K562 (cell line): Measurements from ENCODE around the gene PTP4A2. TPM values are rescaled to one million over a fixed set of nuclear protein-coding genes. Genes with fewer than 3 reads are reported as not detected.

Experiments used
- ATAC-seq: fragments of 200-7000 bp; cut with Tn5 transposase; 3 replicates; pipeline ENCODE4 v1.9.1; 2020; ENCODE audit warnings: moderate library complexity
- BruUV-seq: library from RNA; stranded (reverse); fragments of 400-500 nt; replicated peaks from 2 replicates; lab custom pipeline; 2021; lab: Mats Ljungman, UMichigan
- CTCF ChIA-PET: fragments of 300-600 bp; formaldehyde crosslinking; extraction: SDS; loops from one replicate; lab custom pipeline; 2021; ENCODE audit warnings: low intra/inter-chr PET ratio; lab: Yijun Ruan, JAX
- POLR2A ChIA-PET: fragments of 300-600, 350-650 bp; sonication (Branson Sonifier 250); formaldehyde crosslinking; extraction: SDS; loops from one replicate; lab custom pipeline; 2021; ENCODE audit warnings: antibody characterized with exemption, inconsistent platforms; lab: Yijun Ruan, JAX
- DNase-seq, 4 experiments: peaks; one replicate each; pipeline versions ENCODE4 v3.0.0 to v3.0.0-alpha.2; 2011 to 2018; ENCODE audit warnings: low spot score in 3 of 4, mixed read lengths in 3 of 4; ENCODE audit errors: extremely low read depth in 1 of 4
- FAIRE-seq: peaks from 2 replicates; lab custom pipeline; 2011; peaks lifted over from hg19 to GRCh38; lab: Jason Lieb, UNC
- H2AFZ ChIP-seq: 2 replicates; pipeline ENCODE4 v1.6.0; 2011; ENCODE audit warnings: low read depth, low read length, control low read depth, inconsistent platforms
- H3K27ac ChIP-seq: fragments of 200-600 bp; 3 replicates; pipeline ENCODE4 v1.8.0; 2011; ENCODE audit warnings: low read depth, mild to moderate bottlenecking, control low read depth, inconsistent platforms, low read length, moderate library complexity, mixed read lengths; ENCODE audit errors: extremely low read depth
- H3K27me3 ChIP-seq, 2 experiments: fragments of 300-600 bp in 1 of 2; 2 replicates in 1 of 2; 3 replicates in 1 of 2; pipeline versions ENCODE4 v1.6.0 to v1.8.0; 2011; ENCODE audit warnings: inconsistent platforms in 2 of 2, low read length in 2 of 2, mild to moderate bottlenecking in 1 of 2, mixed read lengths in 1 of 2, moderate library complexity in 1 of 2; ENCODE audit not compliant: control insufficient read depth in 2 of 2, insufficient read depth in 2 of 2
- H3K36me3 ChIP-seq: fragments of 300-600 bp; 3 replicates; pipeline ENCODE4 v1.8.0; 2011; ENCODE audit warnings: mild to moderate bottlenecking, low read length, inconsistent platforms; ENCODE audit not compliant: control insufficient read depth, insufficient read depth
- H3K4me1 ChIP-seq, 2 experiments: fragments of 200-600 bp in 1 of 2; replicated peaks in 1 of 2; 2 replicates in 1 of 2; 3 replicates in 1 of 2; pipeline versions ENCODE4 v1.5.1 to v1.8.0; 2011; ENCODE audit warnings: inconsistent platforms in 2 of 2, low read length in 2 of 2, mild to moderate bottlenecking in 1 of 2, mixed read lengths in 1 of 2, moderate library complexity in 1 of 2; ENCODE audit not compliant: control insufficient read depth in 2 of 2, insufficient read depth in 2 of 2
- H3K4me2 ChIP-seq: 2 replicates; pipeline ENCODE4 v1.6.1; 2011; ENCODE audit warnings: low read length, control low read depth, inconsistent platforms, mixed read lengths; ENCODE audit not compliant: insufficient read depth
- H3K4me3 ChIP-seq: fragments of 200-600 bp; sonication (generic), shearing (Covaris generic); 2 replicates; pipeline ENCODE4 v1.5.1; 2016; ENCODE audit warnings: control low read depth, inconsistent platforms
- H3K79me2 ChIP-seq: fragments of 200-600 bp; 3 replicates; pipeline ENCODE4 v1.8.0; 2011; ENCODE audit warnings: low read length, inconsistent platforms; ENCODE audit not compliant: control insufficient read depth, insufficient read depth
- H3K9ac ChIP-seq, 2 experiments: 2 replicates each; pipeline versions ENCODE4 v1.6.0 to v1.6.1; 2011; ENCODE audit warnings: low read depth in 2 of 2, low read length in 2 of 2, control low read depth in 1 of 2, inconsistent platforms in 1 of 2, mild to moderate bottlenecking in 1 of 2, mixed read lengths in 1 of 2; ENCODE audit not compliant: insufficient read depth in 1 of 2
- H3K9me1 ChIP-seq: one replicate; pipeline ENCODE4 v1.6.0; 2011; ENCODE audit warnings: inconsistent platforms, mild to moderate bottlenecking, low read length, moderate library complexity; ENCODE audit not compliant: control insufficient read depth, insufficient read depth
- H3K9me3 ChIP-seq: replicated peaks from 2 replicates; pipeline ENCODE4 v1.5.1; 2011; ENCODE audit warnings: low read depth, low read length, inconsistent platforms; ENCODE audit not compliant: control insufficient read depth, insufficient read depth
- H4K20me1 ChIP-seq: replicated peaks from 2 replicates; pipeline ENCODE4 v1.6.1; 2011; ENCODE audit warnings: low read length, inconsistent platforms, mixed read lengths; ENCODE audit not compliant: control insufficient read depth, insufficient read depth
- CEBPG ChIP-seq, 3 experiments: fragments of 200-800 bp in 1 of 3; sonication (Bioruptor generic) in 1 of 3; sonication (generic) in 1 of 3; formaldehyde crosslinking in 1 of 3; IDR thresholded peaks in 2 of 3; conservative IDR thresholded peaks in 1 of 3; 2 replicates each; pipeline versions ENCODE4 v1.6.1 to v1.8.0; 2016 to 2022; ENCODE audit warnings: missing compliant biosample characterization in 2 of 3, missing genetic modification characterization in 2 of 3, mild to moderate bottlenecking in 1 of 3, missing genetic modification reagents in 1 of 3
- CXXC5 ChIP-seq: fragments of 250-450 bp; sonication (Bioruptor Pico); IDR thresholded peaks from 2 replicates; pipeline ENCODE4 v1.8.0; 2022; ENCODE audit warnings: inconsistent platforms, mild to moderate bottlenecking, moderate library complexity
- HMGN3 ChIP-seq: IDR thresholded peaks from 2 replicates; pipeline ENCODE4 v1.6.1; 2011; ENCODE audit warnings: borderline replicate concordance, low read depth, mild to moderate bottlenecking, mixed read lengths, low read length; ENCODE audit not compliant: insufficient read length; ENCODE audit errors: extremely low read depth
- ID3 ChIP-seq, 2 experiments: fragments of 250-450 bp in 1 of 2; fragments of 450-650 bp in 1 of 2; sonication (Bioruptor Pico) in 1 of 2; IDR thresholded peaks; 2 replicates each; pipeline versions ENCODE4 v1.6.1 to v1.8.0; 2016 to 2021; ENCODE audit warnings: mild to moderate bottlenecking in 2 of 2, moderate library complexity in 2 of 2, missing compliant biosample characterization in 1 of 2, missing genetic modification characterization in 1 of 2
- RFX7 ChIP-seq: fragments of 250-450 bp; sonication (Bioruptor Pico); IDR thresholded peaks from 2 replicates; pipeline ENCODE4 v1.5.1; 2021; ENCODE audit warnings: mild to moderate bottlenecking
- ZHX1 ChIP-seq: fragments of 150-350 bp; conservative IDR thresholded peaks from 2 replicates; pipeline ENCODE4 v1.6.1; 2014; ENCODE audit warnings: low read length
- WGBS: fragments of 100-300 bp; shearing (Covaris generic); methylation state at CpG from one replicate; pipeline ENCODE4 v1.1.6; 2016; ENCODE audit warnings: low coverage, mixed read lengths; ENCODE audit not compliant: insufficient coverage; ENCODE audit errors: missing lambda C conversion rate; 5-methylcytosine and 5-hydroxymethylcytosine counted together
- in situ Hi-C: fragments of 300-500 bp; cut with MboI; formaldehyde crosslinking; loops from 4 replicates; pipeline ENCODE4 v1.15.0; 2018; ENCODE audit warnings: inconsistent platforms, mixed read lengths
- intact Hi-C: fragments of 100-400 bp; cut with micrococcal nuclease; formaldehyde crosslinking; loops from 2 replicates; pipeline ENCODE4 v1.14.2; 2022
- polyA plus RNA-seq, 8 experiments: library from polyadenylated mRNA; depleted of rRNA in 4 of 8; stranded (reverse) in 5 of 8; unstranded in 3 of 8; fragments of >200 nt; fragmentation: Nextera tagmentation in 2 of 8; fragmentation: Illumina TruSeq in 1 of 8; extraction: Ambion mirVana in 2 of 8; extraction: Trizol in 1 of 8; gene quantifications; 2 replicates each; pipeline versions ENCODE4 v1.2.1 to v1.2.3, GENCODE V29; 2011 to 2014; ENCODE audit warnings: inconsistent platforms in 1 of 8, missing spikeins in 1 of 8
- total RNA-seq, 7 experiments: library from RNA; depleted of rRNA in 6 of 7; stranded (reverse); fragments of >200 nt in 6 of 7; fragmentation: Illumina TruSeq in 2 of 7; extraction: Trizol in 2 of 7; gene quantifications; 2 replicates each; pipeline versions ENCODE4 v1.2.1 to v1.2.3, GENCODE V29; 2011 to 2021; ENCODE audit warnings: low replicate concordance in 1 of 7

The PTP4A2 gene
- total and polyA plus RNA-seq, 9 of the 15 experiments (the other 6 are each of a cell fraction or from before 2014, with no cell fraction given): 197 to 870 (median 480) TPM

GRCh38 chr1:31977385-31978131, 39.4 kb upstream of the PTP4A2 start:
- no peak overlapping the region for H3K4me3 ChIP-seq
- FAIRE-seq (peak; percentile 74), DNase-seq (peak; percentile 68 to 80 (median 76)), ATAC-seq (peak; percentile 97)
- peak overlapping the region in 1 of 2 experiments; percentile 59; a peak in 1 of 4 replicates for H3K9ac ChIP-seq
- no TSS peak for BruUV-seq
- peaks cover 0 to 5% of the 10 kb centered on the region in 2 experiments; a peak in 2 of 5 replicates for H3K4me1 ChIP-seq
- peak overlapping the region; percentile 82 for H2AFZ ChIP-seq
- no peaks in the 10 kb centered on the region for H4K20me1 ChIP-seq
- no peaks in the 10 kb centered on the region for H3K9me3 ChIP-seq
- no peak overlapping the region for H3K27ac ChIP-seq
- in situ Hi-C loops (no loop called here), intact Hi-C loops (loop anchor here (1.0 to 10.0 kb wide), 3 partner anchors 35 to 437 kb away; partner anchors contain the start of gene KHDRBS1)
- no peak overlapping the region for H3K4me2 ChIP-seq
- no peaks in the 10 kb centered on the region for H3K27me3 ChIP-seq
- H3K79me2 ChIP-seq: no peaks in the 10 kb centered on the region
- POLR2A ChIA-PET: interaction anchor here (0.6 to 2.2 kb wide), 11 partner anchors 8 to 85 kb away, joined by 3 to 9 read pairs (median 5); partner anchors contain the start of gene PTP4A2
- CTCF ChIA-PET: interaction anchor here (0.6 to 1.0 kb wide), 4 partner anchors 85 to 299 kb away, joined by 3 to 6 read pairs (median 4); no protein-coding TSS in a partner anchor
- H3K9me1 ChIP-seq: no peaks in the 10 kb centered on the region
- 26% methylated on average over 6 of the region's 6 CpGs for WGBS
- H3K36me3 ChIP-seq: no peaks in the 10 kb centered on the region
- TF ChIP-seq HMGN3 (no peak), ID3 (CRISPR knock-in tag; IDR thresholded peaks at IDR 0.05) (no peak), ID3 (tag; IDR thresholded peaks at IDR 0.05) (no peak), CXXC5 (CRISPR knock-in tag) (0 out of 2 replicates have a peak, but pooled peaks have one; percentile 8), ZHX1 (no peak), CEBPG (CRISPR knock-in tag; IDR thresholded peaks at IDR 0.05) (no peak), CEBPG (tag; conservative IDR thresholded peaks at IDR 0.05 in 1 of 2, IDR thresholded peaks at IDR 0.05 in 1 of 2) (peak; percentile 63 to 75), RFX7 (CRISPR knock-in tag) (no peak)
